ENCODE results near the gene AASS. TPM values are rescaled to one million over a fixed set of nuclear protein-coding genes. Genes with fewer than 3 reads are reported as not detected.

The AASS gene
- total RNA-seq, 1 donor from 2014 or later, result 35.6 TPM

- no peaks in the 10 kb centered on the region for H3K4me1 ChIP-seq
- H3K36me3 ChIP-seq, result no peaks in the 10 kb centered on the region
- no peaks in the 10 kb centered on the region for H3K27me3 ChIP-seq
- no peak overlapping the region for H3K27ac ChIP-seq
- no peak for TF ChIP-seq CTCF (IDR thresholded peaks at IDR 0.05)
- H3K4me3 ChIP-seq, result no peak overlapping the region
- no peak for DNase-seq
- H3K9me3 ChIP-seq, result no peaks in the 10 kb centered on the region
- intact Hi-C loops (cut with DNase I), result no loop called here
- ATAC-seq, result no peak
Observed at GRCh38 chr7:122038904-122039303, 105.1 kb downstream of the AASS start.

- Histone ChIP-seq H3K4me1 (no peaks in the 10 kb centered on the region), H3K4me3 (no peak overlapping the region), H3K9me3 (no peaks in the 10 kb centered on the region), H3K27ac (no peak overlapping the region), H3K27me3 (no peaks in the 10 kb centered on the region), H3K36me3 (no peaks in the 10 kb centered on the region)
- DNase-seq, result no peak
- intact Hi-C loops (cut with DNase I), result no loop called here
- no peak for TF ChIP-seq CTCF (IDR thresholded peaks at IDR 0.05)
- ATAC-seq, result no peak
Observed at GRCh38 chr7:122038134-122038533, 105.9 kb downstream of the AASS start.

GRCh38 chr7:122035876-122036275 is 108.2 kb downstream of the AASS start:
- no peaks in the 10 kb centered on the region for H3K9me3 ChIP-seq
- ATAC-seq (no peak), DNase-seq (no peak)
- intact Hi-C loops (cut with DNase I), result no loop called here
- no peak overlapping the region for H3K27ac ChIP-seq
- H3K36me3 ChIP-seq, result no peaks in the 10 kb centered on the region
- no peak for TF ChIP-seq CTCF (IDR thresholded peaks at IDR 0.05)
- H3K4me1 ChIP-seq, result no peaks in the 10 kb centered on the region
- no peak overlapping the region for H3K4me3 ChIP-seq
- no peaks in the 10 kb centered on the region for H3K27me3 ChIP-seq

- DNase-seq, result no peak
- H3K27me3 ChIP-seq, result no peaks in the 10 kb centered on the region
- H3K9me3 ChIP-seq, result no peaks in the 10 kb centered on the region
- ATAC-seq, result no peak
- H3K36me3 ChIP-seq, result no peaks in the 10 kb centered on the region
- no peaks in the 10 kb centered on the region for H3K4me1 ChIP-seq
- no peak overlapping the region for H3K27ac ChIP-seq
- no peak overlapping the region for H3K4me3 ChIP-seq
- no peak for TF ChIP-seq CTCF (IDR thresholded peaks at IDR 0.05)
- intact Hi-C loops (cut with DNase I), result no loop called here
Observed at GRCh38 chr7:122033641-122034040, 110.4 kb downstream of the AASS start.

GRCh38 chr7:122027058-122027457 is 117.0 kb downstream of the AASS start:
- no peak for TF ChIP-seq CTCF (IDR thresholded peaks at IDR 0.05)
- no peaks in the 10 kb centered on the region for H3K27me3 ChIP-seq
- DNase-seq (no peak), ATAC-seq (no peak)
- intact Hi-C loops (cut with DNase I), result no loop called here
- no peak overlapping the region for H3K27ac ChIP-seq
- no peaks in the 10 kb centered on the region for H3K4me1 ChIP-seq
- H3K4me3 ChIP-seq, result no peak overlapping the region
- H3K36me3 ChIP-seq, result no peaks in the 10 kb centered on the region
- no peaks in the 10 kb centered on the region for H3K9me3 ChIP-seq

Other genes with a start within 250 kb of the AASS start
- gene FEZF1, start 160.5 kb upstream of the AASS start, total RNA-seq, result not detected

Data from upper lobe of right lung (tissue), 1 donor.